BE2C (cell line): ENCODE results near the gene PARD3.

ENCODE experiments used
- DNase-seq: peaks from one replicate; pipeline ENCODE4 v3.0.0-alpha.2; 2020
- H3K27me3 ChIP-seq: fragments of 250-450 bp; sonication (Bioruptor Pico); 2 replicates; pipeline ENCODE4 v1.5.1; 2020; ENCODE audit warnings: mild to moderate bottlenecking
- H3K36me3 ChIP-seq: fragments of 250-450 bp; sonication (Bioruptor Pico); 2 replicates; pipeline ENCODE4 v1.5.1; 2020; ENCODE audit warnings: mild to moderate bottlenecking
- H3K4me1 ChIP-seq: fragments of 250-450 bp; sonication (Bioruptor Pico); 2 replicates; pipeline ENCODE4 v1.5.1; 2020
- H3K4me3 ChIP-seq: 2 replicates; pipeline ENCODE4 v1.5.1; 2011; ENCODE audit warnings: low read depth, low read length
- H3K9me3 ChIP-seq: fragments of 250-450 bp; sonication (Bioruptor Pico); 2 replicates; pipeline ENCODE4 v1.5.1; 2020
- CTCF ChIP-seq: IDR thresholded peaks from 2 replicates; pipeline ENCODE4 v1.5.1; 2012; ENCODE audit warnings: mild to moderate bottlenecking, low read depth, low read length

The PARD3 gene

GRCh38 chr10:34526758-34527730, 288.1 kb downstream of the PARD3 start:
- peaks cover 6% of the 10 kb centered on the region for H3K4me1 ChIP-seq
- no peaks in the 10 kb centered on the region for H3K36me3 ChIP-seq
- no peaks in the 10 kb centered on the region for H3K27me3 ChIP-seq
- H3K4me3 ChIP-seq: no peak overlapping the region
- no peak for DNase-seq
- no peaks in the 10 kb centered on the region for H3K9me3 ChIP-seq
- TF ChIP-seq CTCF: no peak

GRCh38 chr10:34526186-34526585, 288.9 kb downstream of the PARD3 start:
- no peaks in the 10 kb centered on the region for H3K27me3 ChIP-seq
- no peaks in the 10 kb centered on the region for H3K9me3 ChIP-seq
- H3K36me3 ChIP-seq: no peaks in the 10 kb centered on the region
- DNase-seq: no peak
- H3K4me3 ChIP-seq: no peak overlapping the region
- no peak for TF ChIP-seq CTCF
- peaks cover 12% of the 10 kb centered on the region for H3K4me1 ChIP-seq

GRCh38 chr10:34524369-34525091, 290.6 kb downstream of the PARD3 start:
- TF ChIP-seq CTCF: no peak
- DNase-seq: no peak

GRCh38 chr10:34523017-34523767, 291.9 kb downstream of the PARD3 start:
- no peak for DNase-seq
- TF ChIP-seq CTCF: no peak
- H3K4me1 ChIP-seq: peaks cover 15% of the 10 kb centered on the region

More at GRCh38 chr10:34524369-34525091, 290.6 kb downstream of the PARD3 start:
- no peak overlapping the region for H3K4me3 ChIP-seq
- no peaks in the 10 kb centered on the region for H3K36me3 ChIP-seq
- no peaks in the 10 kb centered on the region for H3K27me3 ChIP-seq
- peaks cover 15% of the 10 kb centered on the region for H3K4me1 ChIP-seq
- no peaks in the 10 kb centered on the region for H3K9me3 ChIP-seq

GRCh38 chr10:34522546-34522945, 292.6 kb downstream of the PARD3 start:
- TF ChIP-seq CTCF: peak; percentile 65
- peaks cover 15% of the 10 kb centered on the region for H3K4me1 ChIP-seq
- H3K27me3 ChIP-seq: no peaks in the 10 kb centered on the region
- DNase-seq: peak; percentile 23
- peak overlapping the region; percentile 27 for H3K4me3 ChIP-seq
- H3K9me3 ChIP-seq: no peaks in the 10 kb centered on the region
- no peaks in the 10 kb centered on the region for H3K36me3 ChIP-seq

More at GRCh38 chr10:34523017-34523767, 291.9 kb downstream of the PARD3 start:
- H3K27me3 ChIP-seq: no peaks in the 10 kb centered on the region
- H3K4me3 ChIP-seq: peak overlapping the region; percentile 27
- no peaks in the 10 kb centered on the region for H3K36me3 ChIP-seq
- no peaks in the 10 kb centered on the region for H3K9me3 ChIP-seq
